Osteoblast (primary cell): ENCODE results near the gene SHE. TPM values are rescaled to one million over a fixed set of nuclear protein-coding genes. Genes with fewer than 3 reads are reported as not detected.
A peak's percentile ranks its signal among the peaks of the same experiment; 100 is the strongest.

Experiments
- DNase-seq: peaks from one replicate; pipeline ENCODE4 v3.0.0; 2011; ENCODE audit warnings: low spot score, mixed read lengths; ENCODE audit not compliant: insufficient read length; ENCODE audit errors: missing footprints
- H2AFZ ChIP-seq: 2 replicates; pipeline ENCODE4 v1.6.0; 2011; ENCODE audit warnings: mild to moderate bottlenecking, low read length
- H3K27ac ChIP-seq: 2 replicates; pipeline ENCODE4 v1.5.1; 2011; ENCODE audit warnings: mild to moderate bottlenecking, low read depth, low read length, moderate library complexity
- H3K27me3 ChIP-seq: 2 replicates; pipeline ENCODE4 v1.6.0; 2012; ENCODE audit warnings: mild to moderate bottlenecking, control low read depth, inconsistent platforms, low read length, moderate library complexity; ENCODE audit not compliant: insufficient read depth
- H3K36me3 ChIP-seq: 2 replicates; pipeline ENCODE4 v1.5.1; 2011; ENCODE audit warnings: mild to moderate bottlenecking, low read length, control low read depth, moderate library complexity; ENCODE audit not compliant: insufficient read depth
- H3K4me1 ChIP-seq: 2 replicates; pipeline ENCODE4 v1.5.1; 2011; ENCODE audit warnings: mild to moderate bottlenecking, low read length, control low read depth, moderate library complexity; ENCODE audit not compliant: insufficient read depth
- H3K4me2 ChIP-seq: 2 replicates; pipeline ENCODE4 v1.6.0; 2011; ENCODE audit warnings: mild to moderate bottlenecking, low read length; ENCODE audit not compliant: insufficient read depth
- H3K4me3 ChIP-seq: fragments of 200-600 bp; sonication (generic); 3 replicates; pipeline ENCODE4 v1.5.1; 2012; ENCODE audit warnings: mild to moderate bottlenecking, low read length, inconsistent platforms; ENCODE audit not compliant: insufficient read depth
- H3K79me2 ChIP-seq: 2 replicates; pipeline ENCODE4 v1.6.0; 2012; ENCODE audit warnings: mild to moderate bottlenecking, low read length, control low read depth, inconsistent platforms; ENCODE audit not compliant: insufficient read depth
- H3K9me3 ChIP-seq: 2 replicates; pipeline ENCODE4 v1.5.1; 2011; ENCODE audit warnings: low read depth, low read length, control low read depth
- H4K20me1 ChIP-seq: 2 replicates; pipeline ENCODE4 v1.6.0; 2012; ENCODE audit warnings: mild to moderate bottlenecking, low read length, control low read depth; ENCODE audit not compliant: insufficient read depth
- CTCF ChIP-seq: IDR thresholded peaks from 2 replicates; pipeline ENCODE4 v1.5.1; 2011; ENCODE audit warnings: mild to moderate bottlenecking, low read depth, low read length, moderate library complexity; ENCODE audit errors: extremely low read depth
- total RNA-seq: library from RNA; depleted of rRNA; stranded (reverse); fragments of >200 nt; gene quantifications from 2 replicates; pipeline ENCODE4 v1.2.3, GENCODE V29; 2012

The SHE gene
- total RNA-seq, 1 donor = not detected

GRCh38 chr1:154453574-154454352 lies 48.4 kb downstream of the SHE start:
- H3K4me1 ChIP-seq = peaks cover 9% of the 10 kb centered on the region
- peak overlapping the region; percentile 20 for H2AFZ ChIP-seq
- H3K27ac ChIP-seq = no peak overlapping the region
- peak overlapping the region; percentile 21 for H3K4me2 ChIP-seq
- H3K27me3 ChIP-seq = no peaks in the 10 kb centered on the region
- H3K4me3 ChIP-seq = no peak overlapping the region
- no peak for DNase-seq
- H3K36me3 ChIP-seq = no peaks in the 10 kb centered on the region
- H3K79me2 ChIP-seq = no peaks in the 10 kb centered on the region
- no peak for TF ChIP-seq CTCF
- H4K20me1 ChIP-seq = no peaks in the 10 kb centered on the region
- H3K9me3 ChIP-seq = no peaks in the 10 kb centered on the region

GRCh38 chr1:154453161-154453560 lies 49.1 kb downstream of the SHE start:
- no peaks in the 10 kb centered on the region for H4K20me1 ChIP-seq
- H3K4me2 ChIP-seq = peak overlapping the region; percentile 21
- no peaks in the 10 kb centered on the region for H3K27me3 ChIP-seq
- peak; percentile 82 for DNase-seq
- H3K4me3 ChIP-seq = no peak overlapping the region
- no peaks in the 10 kb centered on the region for H3K36me3 ChIP-seq
- TF ChIP-seq CTCF = no peak
- H3K79me2 ChIP-seq = no peaks in the 10 kb centered on the region
- peaks cover 9% of the 10 kb centered on the region for H3K4me1 ChIP-seq
- no peaks in the 10 kb centered on the region for H3K9me3 ChIP-seq
- no peak overlapping the region for H3K27ac ChIP-seq
- H2AFZ ChIP-seq = peak overlapping the region; percentile 20

GRCh38 chr1:154448331-154448811 lies 53.8 kb downstream of the SHE start:
- no peaks in the 10 kb centered on the region for H3K79me2 ChIP-seq
- H4K20me1 ChIP-seq = no peaks in the 10 kb centered on the region
- no peak for TF ChIP-seq CTCF
- no peak for DNase-seq
- no peaks in the 10 kb centered on the region for H3K9me3 ChIP-seq
- H3K4me3 ChIP-seq = no peak overlapping the region
- H3K27ac ChIP-seq = no peak overlapping the region
- no peak overlapping the region for H3K4me2 ChIP-seq
- H3K36me3 ChIP-seq = no peaks in the 10 kb centered on the region
- peaks cover 26% of the 10 kb centered on the region for H3K4me1 ChIP-seq
- H3K27me3 ChIP-seq = no peaks in the 10 kb centered on the region
- no peak overlapping the region for H2AFZ ChIP-seq

GRCh38 chr1:154446789-154447188 lies 55.4 kb downstream of the SHE start:
- Histone ChIP-seq H3K9me3 (no peaks in the 10 kb centered on the region), H3K36me3 (no peaks in the 10 kb centered on the region), H4K20me1 (no peaks in the 10 kb centered on the region), H3K4me2 (no peak overlapping the region), H3K79me2 (no peaks in the 10 kb centered on the region), H3K27me3 (no peaks in the 10 kb centered on the region), H2AFZ (no peak overlapping the region), H3K27ac (peak overlapping the region; percentile 41), H3K4me3 (no peak overlapping the region), H3K4me1 (peaks cover 32% of the 10 kb centered on the region)
- DNase-seq = peak; percentile 73
- no peak for TF ChIP-seq CTCF
